ENCODE measurements around the gene PDZRN3.

GRCh38 chr3:73389117-73389813 is 235.5 kb downstream of the PDZRN3 start:
- TF ChIP-seq EZH2 (IDR thresholded peaks at IDR 0.05; ENCODE audit: insufficient read depth, poor library complexity, severe bottlenecking) (no peak), EZH2phosphoT487 (IDR thresholded peaks at IDR 0.05; ENCODE audit: insufficient read depth, low read depth) (no peak)
